NCI-H1105 (cell line): ENCODE results near the gene IL5RA.

Source experiments
- DNase-seq: peaks from one replicate; lab custom pipeline; 2025; lab: John Stamatoyannopoulos, UW

The IL5RA gene

GRCh38 chr3:3107858-3108257 is 2.3 kb downstream of the IL5RA start:
- no peak for DNase-seq

- no peak for DNase-seq
Observed at GRCh38 chr3:3107181-3107580, 3.0 kb downstream of the IL5RA start.

- DNase-seq: no peak
Observed at GRCh38 chr3:3105815-3106214, 4.4 kb downstream of the IL5RA start.

DNA sequence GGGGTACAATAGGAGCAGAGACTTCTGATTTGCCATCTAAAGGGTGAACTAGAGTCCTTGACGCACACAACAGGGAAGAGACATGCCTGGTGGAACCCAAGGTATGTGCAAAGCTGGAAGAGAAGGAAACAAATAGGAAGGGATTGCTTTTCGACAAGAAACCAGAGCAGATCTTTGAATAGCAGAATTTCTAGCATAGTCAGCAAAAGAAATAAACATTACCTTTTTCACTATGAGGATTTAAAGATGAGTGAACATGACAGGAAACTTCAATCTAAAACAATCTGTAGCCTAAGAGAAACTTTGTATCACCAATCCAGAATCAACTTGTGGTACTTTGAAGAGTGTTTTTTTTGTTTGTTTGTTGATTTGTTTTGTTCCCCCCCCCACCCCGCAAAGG is 4.9 kb downstream of the IL5RA start:
- DNase-seq: no peak

- DNase-seq: no peak
Observed at GRCh38 chr3:3102751-3103150, 7.4 kb downstream of the IL5RA start.

DNA sequence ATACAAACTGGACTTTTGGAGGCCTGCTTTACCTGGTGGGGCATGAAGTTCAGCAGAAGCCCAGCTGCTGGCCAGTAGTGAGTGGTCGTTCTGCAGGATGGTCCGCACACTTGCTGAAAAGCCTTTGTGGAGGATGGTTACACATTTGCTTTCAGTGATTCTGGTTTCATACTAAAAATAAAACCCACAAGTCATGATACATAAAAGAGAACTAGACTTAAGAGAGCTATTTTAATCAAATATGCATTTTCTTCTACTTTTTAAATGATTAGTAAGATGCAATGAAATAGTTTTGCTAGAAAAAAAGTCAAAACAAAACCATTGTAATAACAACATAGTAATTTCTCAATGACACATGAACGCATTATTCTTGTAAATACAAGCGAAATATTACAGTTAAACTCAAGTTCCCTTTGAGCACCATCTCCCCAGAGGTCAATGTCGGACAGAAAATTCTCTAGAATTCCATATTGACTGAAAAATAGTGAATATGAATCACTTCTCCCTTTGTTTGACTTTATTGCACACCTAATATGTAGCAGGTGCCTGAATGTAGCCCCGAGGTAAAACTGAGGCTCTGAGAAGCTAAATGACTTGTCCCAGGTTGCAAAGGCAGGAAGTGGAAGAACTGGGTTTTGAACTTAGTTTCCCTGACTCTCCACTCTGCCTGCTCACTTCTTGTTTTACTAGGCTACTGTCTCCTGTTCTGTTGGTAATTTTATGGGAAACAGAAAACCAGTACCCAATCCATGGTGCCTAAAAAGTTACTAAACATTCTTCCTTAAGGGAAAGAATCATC is 8.3 kb downstream of the IL5RA start:
- DNase-seq: no peak

- DNase-seq: no peak
Observed at GRCh38 chr3:3097958-3098357, 12.2 kb downstream of the IL5RA start.

- DNase-seq: no peak
Observed at GRCh38 chr3:3089017-3089416, 21.2 kb downstream of the IL5RA start.

GRCh38 chr3:3087716-3088465 is 22.3 kb downstream of the IL5RA start:
- no peak for DNase-seq

DNA sequence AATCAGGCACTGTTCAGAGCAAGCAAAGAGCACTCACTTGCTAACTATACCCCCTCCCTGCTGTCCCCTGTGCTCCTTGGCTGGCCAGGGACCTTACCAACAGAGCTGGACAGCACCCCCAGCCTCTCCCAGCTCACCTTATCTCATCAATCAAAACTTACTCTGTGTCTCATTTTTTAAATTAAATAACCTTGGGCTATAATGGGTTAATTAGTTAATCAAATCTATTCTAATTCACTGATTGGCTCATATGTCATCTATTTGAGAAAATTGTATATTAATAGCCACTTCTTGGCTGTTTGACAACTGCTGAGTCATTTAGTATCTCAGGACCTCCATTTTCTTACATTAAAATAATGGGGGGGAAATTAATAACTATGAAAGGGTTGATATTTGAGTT is 22.9 kb downstream of the IL5RA start:
- DNase-seq: no peak

GRCh38 chr3:3086239-3086638 is 23.9 kb downstream of the IL5RA start:
- no peak for DNase-seq

DNA sequence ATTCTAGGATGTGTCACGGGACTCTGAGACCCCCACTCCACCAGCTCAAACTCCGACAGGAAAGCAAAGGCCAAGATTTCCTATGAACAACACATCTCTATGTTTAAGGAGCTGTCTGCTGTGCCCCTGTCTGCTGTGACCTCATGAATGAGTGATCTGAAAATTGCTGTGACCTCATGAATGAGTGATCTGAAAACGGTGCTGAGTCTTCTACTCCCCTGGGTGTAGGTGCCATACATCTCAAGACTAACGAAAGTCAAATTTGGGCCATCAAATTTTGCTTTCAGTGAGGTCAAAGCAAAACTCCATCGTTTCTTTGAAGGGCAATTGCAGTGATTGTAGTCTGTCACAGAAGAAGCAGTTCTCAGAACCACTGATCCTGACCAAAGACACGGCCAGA is 24.4 kb downstream of the IL5RA start:
- DNase-seq: no peak

DNA sequence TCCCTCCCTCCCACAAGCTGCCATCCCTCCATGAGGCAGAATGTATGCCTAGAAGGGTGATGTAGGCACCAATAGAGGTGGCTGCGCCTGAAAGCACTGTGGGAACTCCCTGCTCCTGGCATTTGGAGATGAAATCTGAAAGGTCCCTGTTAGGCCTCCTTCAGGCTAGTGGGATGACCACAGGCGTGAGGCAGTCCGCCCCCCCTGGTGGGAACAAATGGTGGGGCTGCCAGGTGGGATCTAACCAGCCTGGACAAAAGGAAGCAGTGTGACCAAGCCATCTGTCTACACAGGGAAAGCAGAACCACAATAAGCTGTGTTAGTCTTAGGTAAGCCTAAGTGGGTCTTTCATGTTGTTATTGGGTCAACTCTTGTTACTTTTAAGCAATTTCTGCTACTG is 25.3 kb downstream of the IL5RA start:
- no peak for DNase-seq

GRCh38 chr3:3082234-3082924 is 27.8 kb downstream of the IL5RA start:
- DNase-seq: no peak

DNA sequence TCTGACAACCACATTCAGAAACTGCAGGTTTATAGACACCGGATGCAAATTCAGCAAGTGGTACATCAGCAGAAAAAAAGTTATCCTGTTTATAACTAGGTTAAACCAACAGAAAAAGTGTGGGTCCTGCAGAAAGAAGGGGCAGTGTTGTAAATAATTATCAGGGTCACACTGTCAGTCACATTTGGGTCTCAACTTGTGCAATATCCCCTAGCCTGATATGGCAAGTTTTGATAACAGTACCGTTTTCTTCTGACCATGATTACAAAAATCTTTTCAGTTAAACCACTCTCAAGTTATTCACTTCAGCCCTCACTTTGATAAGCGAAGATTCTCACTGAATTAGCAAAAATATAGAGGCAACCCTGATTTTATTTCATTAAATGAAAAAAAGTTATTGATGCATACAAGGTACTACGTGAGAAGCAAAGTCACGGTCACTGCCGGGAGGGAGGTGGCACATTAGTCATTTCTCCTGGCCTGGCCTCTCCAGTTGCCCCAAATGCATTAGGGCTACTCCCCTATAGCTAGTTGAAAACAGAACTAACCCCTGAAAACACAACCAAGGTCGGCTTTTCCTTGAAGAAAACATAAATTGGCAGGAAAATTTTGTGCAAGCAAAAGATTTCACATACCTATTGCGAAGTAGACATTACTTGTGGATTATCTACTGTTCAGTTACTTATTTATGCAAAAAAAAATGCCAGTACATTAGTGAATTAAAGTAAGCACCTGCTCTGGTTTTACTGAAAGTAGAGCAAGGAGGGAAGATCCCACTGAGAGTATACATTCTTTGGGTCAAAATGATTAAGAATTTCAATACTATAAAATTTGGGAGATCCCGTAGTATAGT is 28.6 kb downstream of the IL5RA start:
- DNase-seq: no peak

DNA sequence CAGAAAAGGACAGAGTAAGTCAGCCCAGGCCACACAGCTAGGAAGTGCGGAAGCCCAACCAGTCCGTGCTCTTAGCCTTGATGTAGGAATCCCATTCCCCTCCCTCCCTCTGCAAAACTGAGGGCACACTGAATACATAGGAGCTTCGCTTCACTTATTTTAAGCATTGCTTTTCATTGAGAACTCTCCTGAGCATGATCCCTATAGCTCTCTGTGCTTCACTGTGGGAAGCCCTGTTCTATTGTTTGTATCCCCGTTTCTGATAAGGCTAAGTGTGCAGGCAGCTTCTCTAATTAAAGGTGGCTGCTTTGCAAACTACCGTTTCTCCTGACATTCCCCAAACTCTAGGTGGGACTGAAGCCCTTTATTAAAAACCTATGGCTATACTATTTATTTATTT is 29.9 kb downstream of the IL5RA start:
- DNase-seq: no peak

- DNase-seq: no peak
Observed at GRCh38 chr3:3074551-3075257, 35.5 kb downstream of the IL5RA start.

GRCh38 chr3:3071136-3071535 is 39.0 kb downstream of the IL5RA start:
- no peak for DNase-seq

- DNase-seq: no peak
Observed at GRCh38 chr3:3069723-3070122, 40.5 kb downstream of the IL5RA start.

DNA sequence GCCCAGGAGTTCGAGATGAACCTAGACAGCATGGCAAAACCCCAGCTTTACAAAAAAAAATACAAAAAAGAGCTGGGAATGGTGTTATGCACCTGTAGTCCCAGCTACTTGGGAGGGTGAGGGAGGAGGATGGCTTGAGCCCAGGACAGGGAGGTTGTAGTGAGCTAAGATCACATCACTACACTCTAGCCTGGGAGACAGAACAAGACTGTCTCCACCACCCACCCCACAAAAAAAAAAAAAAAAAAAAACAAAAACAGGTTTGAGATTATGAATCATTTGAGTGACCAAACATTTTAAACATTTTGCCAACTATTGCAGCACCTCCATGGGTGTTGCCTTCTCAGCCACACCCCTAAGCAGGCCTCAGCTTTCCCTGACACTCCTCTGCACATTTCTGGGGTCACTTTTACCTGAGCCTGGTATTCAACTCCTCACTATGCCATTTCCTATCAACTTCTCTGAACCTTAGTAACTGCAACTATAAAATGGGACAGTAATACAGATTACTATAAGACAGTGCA is 41.8 kb downstream of the IL5RA start:
- no peak for DNase-seq

DNA sequence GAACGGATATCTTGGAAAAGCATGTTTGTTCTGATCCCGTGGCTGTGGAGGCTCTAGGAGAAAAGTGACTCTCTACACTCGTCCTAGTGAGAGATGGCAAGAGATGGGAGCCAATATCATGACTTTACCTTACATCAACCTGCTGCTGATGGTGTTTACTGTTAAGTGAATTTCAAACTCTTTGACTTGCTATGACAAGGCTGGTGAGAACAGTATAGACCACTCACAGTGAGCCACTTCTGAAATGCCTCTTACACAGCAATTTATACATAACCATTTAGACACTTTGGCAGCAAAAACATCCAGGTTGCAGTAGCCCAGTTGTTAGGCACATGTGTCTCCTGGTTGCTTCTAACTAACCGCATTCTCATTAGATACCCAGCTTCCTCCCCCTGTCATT is 43.3 kb downstream of the IL5RA start:
- DNase-seq: no peak
